H1 (cell line): ENCODE results near the gene PDGFB. TPM values are rescaled to one million over a fixed set of nuclear protein-coding genes. Genes with fewer than 3 reads are reported as not detected.
A peak's percentile ranks its signal among the peaks of the same experiment; 100 is the strongest.

Experiments used
- CTCF ChIA-PET: fragments of 300-600 bp; sonication (Branson Sonifier 250); formaldehyde crosslinking; loops from one replicate; lab custom pipeline; 2021; ENCODE audit not compliant: partially characterized antibody; lab: Charles Lee
- POLR2A ChIA-PET: fragments of 300-600 bp; sonication (Branson Sonifier 250); formaldehyde crosslinking; loops from one replicate; lab custom pipeline; 2021; ENCODE audit warnings: inconsistent platforms; ENCODE audit not compliant: partially characterized antibody; lab: Charles Lee
- DNase-seq, 2 experiments: peaks; one replicate each; pipeline versions ENCODE4 v3.0.0 to v3.0.0-alpha.2; 2010 to 2022; ENCODE audit warnings: low spot score in 2 of 2, low read depth in 1 of 2, mixed read lengths in 1 of 2
- FAIRE-seq: peaks from 2 replicates; lab custom pipeline; 2011; peaks lifted over from hg19 to GRCh38; lab: Jason Lieb, UNC
- H2AFZ ChIP-seq: 2 replicates; pipeline ENCODE4 v1.8.1; 2012; ENCODE audit warnings: low read length, inconsistent platforms
- H2AK5ac ChIP-seq: 2 replicates; pipeline ENCODE4 v1.6.1; 2013; ENCODE audit warnings: low read depth, low read length
- H2BK120ac ChIP-seq: replicated peaks from 2 replicates; pipeline ENCODE3; 2013; ENCODE audit warnings: low read depth, low read length, inconsistent platforms
- H2BK12ac ChIP-seq: 2 replicates; pipeline ENCODE4 v1.6.1; 2013; ENCODE audit warnings: low read depth, low read length
- H2BK15ac ChIP-seq: 2 replicates; pipeline ENCODE4 v1.6.1; 2013; ENCODE audit warnings: low read length
- H2BK20ac ChIP-seq: 2 replicates; pipeline ENCODE4 v1.6.1; 2013; ENCODE audit warnings: low read length
- H2BK5ac ChIP-seq: 2 replicates; pipeline ENCODE4 v1.6.1; 2013; ENCODE audit warnings: low read depth, low read length
- H3K14ac ChIP-seq: 2 replicates; pipeline ENCODE4 v1.6.1; 2013; ENCODE audit warnings: inconsistent platforms; ENCODE audit not compliant: insufficient read length
- H3K18ac ChIP-seq: 2 replicates; pipeline ENCODE4 v1.6.1; 2013; ENCODE audit warnings: low read length; ENCODE audit errors: extremely low read depth
- H3K23ac ChIP-seq: 2 replicates; pipeline ENCODE4 v1.6.1; 2013; ENCODE audit warnings: inconsistent platforms; ENCODE audit not compliant: insufficient read length
- H3K23me2 ChIP-seq: 2 replicates; pipeline ENCODE4 v1.6.1; 2013; ENCODE audit warnings: low read depth, low read length
- H3K27ac ChIP-seq: 2 replicates; pipeline ENCODE4 v1.6.1; 2011; ENCODE audit warnings: low read depth, low read length, inconsistent platforms
- H3K27me3 ChIP-seq, 4 experiments: replicated peaks in 1 of 4; 1 replicate in 1 of 4; 2 replicates in 3 of 4; pipeline versions ENCODE4 v1.6.1 to v1.8.1; 2011 to 2013; ENCODE audit warnings: low read length in 3 of 4, mild to moderate bottlenecking in 3 of 4, inconsistent platforms in 2 of 4, mixed read lengths in 2 of 4, moderate library complexity in 1 of 4; ENCODE audit not compliant: control insufficient read depth in 3 of 4, insufficient read depth in 3 of 4; ENCODE audit errors: extremely low read depth in 1 of 4
- H3K36me3 ChIP-seq, 4 experiments: 2 replicates each; pipeline versions ENCODE4 v1.6.1 to v1.8.1; 2011 to 2013; ENCODE audit warnings: mild to moderate bottlenecking in 4 of 4, low read length in 3 of 4, moderate library complexity in 2 of 4, control low read depth in 1 of 4, inconsistent platforms in 1 of 4; ENCODE audit not compliant: insufficient read depth in 4 of 4, control insufficient read depth in 2 of 4
- H3K4ac ChIP-seq: replicated peaks from 2 replicates; pipeline ENCODE3; 2013; ENCODE audit warnings: low read length, low read depth, mixed read lengths, inconsistent platforms; ENCODE audit not compliant: insufficient read length
- H3K4me1 ChIP-seq, 4 experiments: replicated peaks in 1 of 4; 1 replicate in 1 of 4; 2 replicates in 3 of 4; pipeline versions ENCODE4 v1.6.1 to v1.8.1; 2011 to 2013; ENCODE audit warnings: low read length in 3 of 4, inconsistent platforms in 2 of 4, mixed read lengths in 1 of 4; ENCODE audit not compliant: insufficient read depth in 4 of 4, control insufficient read depth in 3 of 4
- H3K4me2 ChIP-seq, 2 experiments: 2 replicates each; pipeline versions ENCODE4 v1.6.1 to v1.8.1; 2011 to 2013; ENCODE audit warnings: low read depth in 2 of 2, low read length in 2 of 2, control low read depth in 1 of 2, inconsistent platforms in 1 of 2, mild to moderate bottlenecking in 1 of 2; ENCODE audit not compliant: insufficient read depth in 1 of 2
- H3K4me3 ChIP-seq, 4 experiments: fragments of 200-600, 300-600 bp in 1 of 4; sonication (generic), shearing (Covaris generic), sonication (Bioruptor Twin) in 1 of 4; 2 replicates each; pipeline versions ENCODE4 v1.5.1 to v1.8.1; 2011 to 2016; ENCODE audit warnings: low read length in 4 of 4, low read depth in 3 of 4, control low read depth in 2 of 4, inconsistent platforms in 2 of 4, mild to moderate bottlenecking in 2 of 4, mixed read lengths in 1 of 4, moderate library complexity in 1 of 4; ENCODE audit not compliant: insufficient read depth in 2 of 4; ENCODE audit errors: extremely low read depth in 1 of 4
- H3K56ac ChIP-seq: replicated peaks from 2 replicates; pipeline ENCODE3; 2013; ENCODE audit warnings: low read depth, mild to moderate bottlenecking, mixed read lengths, low read length, inconsistent platforms; ENCODE audit not compliant: insufficient read length
- H3K79me1 ChIP-seq: 2 replicates; pipeline ENCODE4 v1.6.1; 2013; ENCODE audit warnings: low read depth, low read length, control low read depth
- H3K79me2 ChIP-seq, 2 experiments: 2 replicates each; pipeline versions ENCODE4 v1.6.1 to v1.8.1; 2012 to 2013; ENCODE audit warnings: low read length in 2 of 2, mild to moderate bottlenecking in 2 of 2, inconsistent platforms in 1 of 2; ENCODE audit not compliant: insufficient read depth in 2 of 2, control insufficient read depth in 1 of 2
- H3K9ac ChIP-seq, 4 experiments: replicated peaks in 1 of 4; 1 replicate in 1 of 4; 2 replicates in 3 of 4; pipeline versions ENCODE4 v1.6.1 to v1.8.1; 2011 to 2013; ENCODE audit warnings: low read depth in 3 of 4, low read length in 3 of 4, control low read depth in 2 of 4, mild to moderate bottlenecking in 2 of 4, moderate library complexity in 2 of 4, inconsistent platforms in 1 of 4; ENCODE audit errors: extremely low read depth in 1 of 4
- H3K9me3 ChIP-seq, 2 experiments: 2 replicates each; pipeline versions ENCODE4 v1.6.1 to v1.8.1; 2012 to 2013; ENCODE audit warnings: mild to moderate bottlenecking in 2 of 2, moderate library complexity in 2 of 2, control low read depth in 1 of 2, inconsistent platforms in 1 of 2, low read depth in 1 of 2, low read length in 1 of 2, mixed read lengths in 1 of 2; ENCODE audit not compliant: insufficient read depth in 2 of 2
- H4K20me1 ChIP-seq, 2 experiments: replicated peaks in 1 of 2; 2 replicates each; pipeline versions ENCODE3 to v1.8.1; 2011 to 2013; ENCODE audit warnings: inconsistent platforms in 2 of 2, low read length in 2 of 2, mild to moderate bottlenecking in 1 of 2; ENCODE audit not compliant: insufficient read depth in 2 of 2, control insufficient read depth in 1 of 2
- H4K5ac ChIP-seq: 2 replicates; pipeline ENCODE4 v1.6.1; 2013; ENCODE audit warnings: low read length, low read depth, mixed read lengths, inconsistent platforms; ENCODE audit not compliant: insufficient read length
- H4K8ac ChIP-seq: 2 replicates; pipeline ENCODE4 v1.8.0; 2013; ENCODE audit warnings: mild to moderate bottlenecking, moderate library complexity, low read length, inconsistent platforms; ENCODE audit not compliant: insufficient read depth; ENCODE audit errors: extremely low read depth
- H4K91ac ChIP-seq: replicated peaks from 2 replicates; pipeline ENCODE3; 2013; ENCODE audit warnings: low read length, mixed read lengths, inconsistent platforms; ENCODE audit not compliant: insufficient read length
- ASH2L ChIP-seq: fragments of 200-600, 300-600 bp; sonication (generic); IDR thresholded peaks from one replicate; pipeline ENCODE4 v1.7.1; 2017; ENCODE audit warnings: low read length
- CBX5 ChIP-seq: fragments of 300-800, 300-1000 bp; sonication (generic); IDR thresholded peaks from 2 replicates; pipeline ENCODE4 v1.7.1; 2016; ENCODE audit warnings: antibody characterized with exemption, low read length, low read depth
- CBX8 ChIP-seq: fragments of 300-800, 300-1000 bp; sonication (generic); IDR thresholded peaks from 2 replicates; pipeline ENCODE4 v1.7.1; 2016; ENCODE audit warnings: low read depth, low read length, borderline replicate concordance
- KDM4A ChIP-seq: IDR thresholded peaks from one replicate; pipeline ENCODE4 v1.7.1; 2012; ENCODE audit warnings: low read depth, mild to moderate bottlenecking, moderate library complexity, low read length, inconsistent platforms; ENCODE audit not compliant: severe bottlenecking
- KDM5A ChIP-seq: fragments of 200-600 bp; IDR thresholded peaks from 2 replicates; pipeline ENCODE4 v1.7.1; 2012; ENCODE audit warnings: mild to moderate bottlenecking, low read length, inconsistent platforms, mixed read lengths
- TAF7 ChIP-seq: optimal IDR thresholded peaks from 2 replicates; pipeline ENCODE3; 2011; ENCODE audit warnings: low read depth, mild to moderate bottlenecking, inconsistent platforms, low read length, moderate library complexity, borderline replicate concordance
- TCF12 ChIP-seq: IDR thresholded peaks from 2 replicates; pipeline ENCODE4 v1.6.1; 2011; ENCODE audit warnings: low read depth, mild to moderate bottlenecking, low read length
- WGBS, 2 experiments: shearing (Covaris generic) in 1 of 2; methylation state at CpG; one replicate each; pipeline versions ENCODE4 v1.1.6 to v1.1.7; 2013 to 2015; ENCODE audit warnings: low lambda C conversion rate in 2 of 2, mixed read lengths in 2 of 2, inconsistent platforms in 1 of 2, low coverage in 1 of 2, missing lambda C conversion rate in 1 of 2; ENCODE audit not compliant: insufficient replicate concordance in 2 of 2, insufficient coverage in 1 of 2, insufficient read length in 1 of 2; ENCODE audit errors: extremely low coverage in 1 of 2, missing lambda C conversion rate in 1 of 2; 5-methylcytosine and 5-hydroxymethylcytosine counted together
- polyA plus RNA-seq, 7 experiments: library from polyadenylated mRNA; depleted of rRNA in 3 of 7; stranded (reverse) in 5 of 7; unstranded in 2 of 7; fragments of >200 nt in 5 of 7; fragments of 200-250 nt in 2 of 7; gene quantifications; 1 replicate in 5 of 7; 2 replicates in 1 of 7; 4 replicates in 1 of 7; pipeline versions ENCODE4 v1.2.1 to v1.2.3, GENCODE V29; 2011 to 2013; ENCODE audit warnings: missing spikeins in 2 of 7, mixed read lengths in 2 of 7
- total RNA-seq: library from RNA; stranded (reverse); fragmentation: NEBNext Ultra II Directional; extraction: Animal tissue kit (Norgen Biotek cat#: 25700); gene quantifications from 2 replicates; pipeline ENCODE4 v1.2.1, GENCODE V29; 2021
- TF ChIP-seq, protein P1 (sequence below): IDR thresholded peaks from 2 replicates; pipeline ENCODE4 v1.6.1; 2011; ENCODE audit warnings: low read depth, mild to moderate bottlenecking, low read length; ENCODE audit not compliant: insufficient read depth
- TF ChIP-seq, protein P2 (sequence below): IDR thresholded peaks from 2 replicates; pipeline ENCODE4 v1.6.1; 2012; ENCODE audit warnings: low read length, inconsistent platforms

Gene PDGFB
- total and polyA plus RNA-seq, 2 of the 8 experiments (the other 6 are each of a cell fraction or from before 2014, with no cell fraction given): 3.9 to 8.5 TPM

DNA sequence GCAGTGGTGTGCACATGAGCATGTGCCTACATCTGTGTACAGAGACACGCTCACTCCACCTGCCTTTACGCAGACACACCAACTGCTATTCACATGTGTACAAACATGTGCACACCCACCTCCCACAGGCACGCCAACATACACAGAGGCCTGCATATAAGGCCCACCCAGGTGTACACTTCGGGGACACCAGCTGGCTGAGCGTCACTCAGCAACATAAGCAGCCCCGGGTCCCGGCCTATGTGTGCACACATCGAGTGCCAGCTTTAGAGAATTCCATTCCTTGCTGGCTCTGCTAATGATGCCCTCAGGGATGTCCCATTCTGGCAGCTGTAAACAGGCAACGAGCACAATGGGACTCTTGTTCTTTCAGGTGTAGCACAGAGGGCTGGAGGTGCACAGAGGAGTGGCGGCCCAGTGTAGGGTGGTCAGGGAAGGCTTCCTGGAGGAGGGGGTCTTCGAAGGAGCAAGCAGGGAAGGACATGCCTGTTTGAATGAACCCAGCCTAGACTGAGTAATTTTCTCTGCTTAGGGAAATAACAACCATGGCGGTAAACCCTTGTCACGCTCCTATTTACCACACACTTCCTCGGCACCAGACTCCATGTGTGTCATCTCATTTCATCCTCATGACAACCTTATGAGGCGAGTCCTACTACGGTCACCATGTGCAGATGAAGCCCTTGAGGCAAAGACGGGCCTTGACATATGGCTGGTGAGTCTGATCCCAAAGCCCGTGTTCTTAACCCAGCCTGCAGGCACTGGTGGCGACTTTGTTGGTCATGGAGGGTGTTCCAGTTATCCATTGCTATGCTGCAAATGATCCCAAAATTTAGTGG lies 39.6 kb upstream of the PDGFB start:
- Histone ChIP-seq H2BK15ac (0 out of 2 replicates have a peak overlapping the region, but pooled peaks have one; percentile 3), H3K27me3 (no peaks in the 10 kb centered on the region), H3K23ac (no peak overlapping the region), H4K8ac (no peak overlapping the region; the same call in 1 of the 2 replicates), H2AFZ (no peak overlapping the region), H2BK5ac (no peak overlapping the region; the same call in 1 of the 2 replicates), H3K36me3 (no peaks in the 10 kb centered on the region), H3K79me2 (no peaks in the 10 kb centered on the region), H3K23me2 (no peaks in the 10 kb centered on the region), H4K91ac (no peak overlapping the region), H4K5ac (no peak overlapping the region), H2BK120ac (no peak overlapping the region), H3K4ac (no peak overlapping the region), H3K79me1 (no peaks in the 10 kb centered on the region), H3K14ac (no peak overlapping the region), H3K4me1 (peaks cover 0 to 12% (median 5%) of the 10 kb centered on the region in 4 experiments; a peak in 6 of 7 replicates), H3K4me2 (no peak overlapping the region), H3K27ac (no peak overlapping the region), H4K20me1 (no peaks in the 10 kb centered on the region), H3K9ac (no peak overlapping the region), H3K56ac (no peak overlapping the region), H3K9me3 (no peaks in the 10 kb centered on the region), H3K18ac (no peak overlapping the region), H2BK20ac (peak overlapping the region; percentile 16; the same call in 1 of the 2 replicates), H2AK5ac (no peak overlapping the region), H2BK12ac (peak overlapping the region; percentile 60; the same call in 1 of the 2 replicates), H3K4me3 (no peak overlapping the region)
- CTCF ChIA-PET: interaction anchor here (0.5 to 3.0 kb wide), 8 partner anchors 9 to 703 kb away, joined by 3 to 19 read pairs (median 4); no protein-coding TSS in a partner anchor
- POLR2A ChIA-PET: interaction anchor here (1.1 to 37.3 kb wide), 3 partner anchors 29 to 33 kb away, joined by 3 to 692 read pairs (median 4); partner anchors contain the start of gene RPL3
- FAIRE-seq (no peak), DNase-seq (no peak)
- WGBS, 2 experiments: 87% methylated on average over 19 of the region's 19 CpGs; no CpG with 5 or more reads in 1 of the 2 experiments
- TF ChIP-seq TAF7 (no peak), ASH2L (no peak), KDM5A (no peak), KDM4A (no peak), TCF12 (no peak), CBX5 (no peak), CBX8 (no peak)
- TF ChIP-seq, protein P1, sequence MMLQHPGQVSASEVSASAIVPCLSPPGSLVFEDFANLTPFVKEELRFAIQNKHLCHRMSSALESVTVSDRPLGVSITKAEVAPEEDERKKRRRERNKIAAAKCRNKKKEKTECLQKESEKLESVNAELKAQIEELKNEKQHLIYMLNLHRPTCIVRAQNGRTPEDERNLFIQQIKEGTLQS: no peak
- TF ChIP-seq, protein P2, sequence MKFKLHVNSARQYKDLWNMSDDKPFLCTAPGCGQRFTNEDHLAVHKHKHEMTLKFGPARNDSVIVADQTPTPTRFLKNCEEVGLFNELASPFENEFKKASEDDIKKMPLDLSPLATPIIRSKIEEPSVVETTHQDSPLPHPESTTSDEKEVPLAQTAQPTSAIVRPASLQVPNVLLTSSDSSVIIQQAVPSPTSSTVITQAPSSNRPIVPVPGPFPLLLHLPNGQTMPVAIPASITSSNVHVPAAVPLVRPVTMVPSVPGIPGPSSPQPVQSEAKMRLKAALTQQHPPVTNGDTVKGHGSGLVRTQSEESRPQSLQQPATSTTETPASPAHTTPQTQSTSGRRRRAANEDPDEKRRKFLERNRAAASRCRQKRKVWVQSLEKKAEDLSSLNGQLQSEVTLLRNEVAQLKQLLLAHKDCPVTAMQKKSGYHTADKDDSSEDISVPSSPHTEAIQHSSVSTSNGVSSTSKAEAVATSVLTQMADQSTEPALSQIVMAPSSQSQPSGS: no peak
